HG03439 (cell line): ENCODE data around the gene VEGFC.

Experiments used
- ATAC-seq: cut with Tn5 transposase; IDR thresholded peaks from one replicate; pipeline ENCODE4 v1.9.1; 2021; ENCODE audit warnings: mild to moderate bottlenecking, moderate library complexity; ENCODE audit not compliant: unreplicated experiment

The VEGFC gene

DNA sequence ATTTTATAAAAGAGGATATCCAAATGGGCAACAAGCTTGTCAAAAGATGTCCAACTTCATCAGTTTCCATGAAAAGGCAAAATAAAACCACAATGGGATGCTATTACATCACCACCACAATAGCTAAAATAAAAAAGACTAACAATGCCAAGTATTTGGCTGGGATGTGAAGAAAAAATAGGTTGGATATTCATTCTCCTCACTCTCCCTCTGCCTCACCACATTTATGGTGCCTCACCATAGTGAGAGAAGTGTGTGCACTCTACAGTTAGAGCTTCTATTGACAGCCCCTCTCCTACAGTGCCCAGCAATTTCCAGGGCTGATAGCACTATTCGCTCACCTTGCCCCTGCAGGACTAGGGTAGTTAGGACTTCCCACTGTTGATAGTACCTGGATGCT, 25.5 kb downstream of the VEGFC start:
- ATAC-seq = no peak

GRCh38 chr4:176762661-176763308, 29.9 kb downstream of the VEGFC start:
- no peak for ATAC-seq

DNA sequence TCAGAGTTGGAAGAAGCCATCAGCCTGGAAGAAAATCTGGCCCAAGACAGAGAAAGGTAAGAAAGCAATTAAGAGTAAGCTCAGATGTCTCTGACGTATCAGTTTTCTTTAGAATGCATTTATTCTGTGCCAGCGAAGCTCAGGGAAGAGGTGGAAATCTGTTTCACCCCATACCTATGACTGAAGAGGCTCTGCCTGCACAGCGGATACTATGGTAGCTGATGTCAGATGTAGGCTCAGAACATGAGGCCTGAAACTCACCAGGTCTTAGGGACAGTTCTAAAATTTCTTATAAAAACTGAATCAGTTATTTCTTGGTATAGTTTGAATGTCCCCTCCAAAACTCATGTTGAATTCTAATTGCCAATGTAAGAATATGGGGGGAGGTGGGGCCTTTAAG, 30.9 kb downstream of the VEGFC start:
- ATAC-seq = no peak

DNA sequence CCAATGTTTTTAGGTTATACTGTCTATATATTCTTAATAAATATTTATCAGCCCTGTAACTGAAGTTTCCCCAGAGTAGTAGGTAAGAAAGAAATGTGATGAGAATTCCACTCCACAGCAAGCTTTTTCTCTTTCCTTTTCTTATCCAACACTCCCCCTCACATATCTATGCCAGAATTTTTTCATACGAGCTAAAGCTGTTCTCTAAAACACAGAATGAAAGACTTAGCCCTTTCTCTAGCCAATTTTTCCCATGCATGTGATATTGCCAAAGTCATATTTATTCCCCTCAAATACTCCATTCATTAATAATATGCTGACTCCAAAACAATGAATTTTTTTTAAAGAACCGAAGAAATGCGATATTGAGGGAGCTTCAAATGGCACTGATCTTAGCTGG, 32.3 kb downstream of the VEGFC start:
- no peak for ATAC-seq

- ATAC-seq = no peak
These were observed 34.0 kb downstream of the VEGFC start for GRCh38 chr4:176758731-176759130.

GRCh38 chr4:176758323-176758722, 34.4 kb downstream of the VEGFC start:
- ATAC-seq = no peak

GRCh38 chr4:176755613-176756012, 37.1 kb downstream of the VEGFC start:
- ATAC-seq = no peak

- ATAC-seq = no peak
These were observed 37.7 kb downstream of the VEGFC start for GRCh38 chr4:176755001-176755400.

DNA sequence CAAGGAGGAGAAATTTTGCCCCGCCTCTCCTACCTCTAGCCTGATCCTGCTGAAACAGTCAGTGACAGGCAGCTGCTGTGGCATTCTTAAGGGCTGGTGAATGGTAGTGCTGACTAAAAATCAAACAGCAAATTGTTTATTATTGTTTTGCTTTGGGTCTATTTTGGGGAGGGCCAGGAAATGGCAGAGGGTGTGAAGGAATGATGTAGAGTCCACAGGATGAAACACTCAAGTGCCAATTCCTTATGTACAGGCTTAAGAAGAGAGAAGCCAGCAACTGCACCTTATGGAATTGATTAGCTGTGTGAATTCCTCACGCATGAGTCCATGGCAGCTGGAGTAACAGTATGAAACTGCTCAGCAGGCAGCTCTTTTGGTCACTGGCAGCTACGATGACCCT, 39.7 kb downstream of the VEGFC start:
- ATAC-seq = no peak

GRCh38 chr4:176752191-176752749, 40.5 kb downstream of the VEGFC start:
- ATAC-seq = no peak

DNA sequence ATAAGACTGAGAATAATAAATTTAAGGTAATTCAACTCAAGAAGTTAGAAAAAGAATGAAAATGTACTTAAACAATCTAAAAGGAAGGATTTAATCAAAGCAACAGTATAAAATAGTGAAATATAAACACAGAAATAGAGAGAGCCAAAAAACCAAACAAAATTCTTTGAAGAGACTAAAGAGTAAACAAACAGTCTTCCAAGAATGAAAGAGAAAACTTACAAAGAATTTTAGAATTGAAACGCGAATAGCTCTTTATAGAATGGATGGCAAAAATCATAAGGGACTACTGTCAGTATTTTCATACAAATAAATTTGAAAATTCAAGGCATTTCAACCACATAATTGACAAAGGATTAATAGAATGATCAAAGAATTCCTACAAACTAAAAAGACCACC, 41.7 kb downstream of the VEGFC start:
- no peak for ATAC-seq

GRCh38 chr4:176746846-176747245, 45.9 kb downstream of the VEGFC start:
- ATAC-seq = no peak

DNA sequence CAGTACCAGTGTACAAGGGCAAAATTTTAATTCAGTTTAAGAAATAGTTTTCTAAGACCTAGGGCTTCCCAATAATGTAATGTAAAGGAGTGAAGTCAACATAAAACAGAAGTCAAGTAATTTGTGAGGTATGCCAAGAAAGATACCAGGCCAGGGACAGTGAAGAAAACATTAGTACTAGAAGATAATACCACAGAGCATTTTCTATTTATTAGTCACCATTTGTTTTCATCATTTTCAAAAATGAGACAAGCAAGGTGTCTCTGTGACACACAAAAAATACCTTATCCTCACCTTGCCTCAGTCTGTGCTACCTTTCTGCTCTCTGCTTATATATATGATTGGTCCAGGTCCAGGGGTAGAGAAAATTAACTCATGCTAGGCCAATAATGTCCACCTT, 46.8 kb downstream of the VEGFC start:
- no peak for ATAC-seq

DNA sequence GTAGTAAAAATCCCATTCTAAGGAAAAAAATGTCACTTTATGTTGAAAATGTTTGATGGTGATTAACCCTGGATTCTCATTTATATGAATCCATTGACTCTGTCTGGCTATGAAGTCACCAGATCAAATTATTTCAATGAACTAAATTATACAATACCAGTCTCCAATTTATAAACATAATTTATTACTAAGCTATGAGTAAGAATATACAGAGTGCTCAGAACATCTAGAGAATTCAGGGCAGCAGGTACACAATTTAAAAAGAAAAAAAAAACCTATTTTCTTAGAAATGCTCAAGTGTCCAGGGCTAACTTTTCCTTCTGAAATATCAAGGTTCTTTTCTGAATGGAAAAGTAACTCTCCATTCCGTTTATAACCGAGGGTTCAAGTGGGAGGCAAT, 48.6 kb downstream of the VEGFC start:
- no peak for ATAC-seq

GRCh38 chr4:176742211-176742610, 50.5 kb downstream of the VEGFC start:
- ATAC-seq = no peak

GRCh38 chr4:176741253-176741652, 51.5 kb downstream of the VEGFC start:
- no peak for ATAC-seq

DNA sequence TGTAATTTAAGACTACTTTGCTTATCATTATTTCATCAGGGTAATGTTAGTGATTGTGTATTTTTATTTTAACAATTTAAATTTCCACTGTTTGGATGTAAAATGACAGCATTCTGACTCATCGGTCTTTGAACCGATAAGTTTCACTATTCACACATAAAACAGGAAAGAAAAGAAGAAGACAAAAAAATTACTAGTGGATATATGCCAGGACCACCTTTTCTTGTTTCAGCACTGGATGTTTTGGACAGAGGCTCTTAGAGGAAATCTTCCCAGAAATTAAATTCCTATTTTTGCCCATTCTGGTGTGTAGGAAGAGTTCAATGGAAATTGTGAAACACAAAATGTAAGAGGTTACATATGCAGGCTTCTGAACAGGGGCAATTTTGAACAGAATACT, 57.4 kb downstream of the VEGFC start:
- no peak for ATAC-seq

GRCh38 chr4:176734461-176734860, 58.3 kb downstream of the VEGFC start:
- no peak for ATAC-seq

DNA sequence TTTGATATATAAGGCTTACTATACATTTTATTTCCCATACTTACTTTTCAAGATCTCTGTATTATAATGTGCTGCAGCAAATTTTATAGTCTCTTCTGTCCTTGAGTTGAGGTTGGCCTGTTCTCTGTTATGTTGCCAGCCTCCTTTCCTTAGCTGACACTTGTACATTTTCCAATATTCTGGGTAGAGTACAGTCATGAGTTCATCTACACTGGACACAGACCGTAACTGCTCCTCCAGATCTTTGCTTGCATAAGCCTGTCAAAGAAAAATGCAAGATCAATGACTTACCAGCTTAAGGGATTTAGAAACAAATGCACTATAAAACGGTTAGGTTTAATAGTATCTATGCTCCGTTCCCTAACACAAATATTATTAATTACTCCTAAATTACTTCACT, 63.2 kb downstream of the VEGFC start:
- ATAC-seq = no peak

- ATAC-seq = no peak
These were observed 65.9 kb downstream of the VEGFC start for GRCh38 chr4:176726803-176727202.

- no peak for ATAC-seq
These were observed 71.3 kb downstream of the VEGFC start for GRCh38 chr4:176721459-176721858.

GRCh38 chr4:176718881-176719280, 73.8 kb downstream of the VEGFC start:
- no peak for ATAC-seq

- ATAC-seq = no peak
These were observed 75.5 kb downstream of the VEGFC start for GRCh38 chr4:176717237-176717636.
